ENCODE results near the gene CPZ.
"Not testable (repeated sequence)": the region's sequence is repeated elsewhere in the genome, so short reads cannot be mapped to it uniquely, and the experiment has no call there.

Gene CPZ

DNA sequence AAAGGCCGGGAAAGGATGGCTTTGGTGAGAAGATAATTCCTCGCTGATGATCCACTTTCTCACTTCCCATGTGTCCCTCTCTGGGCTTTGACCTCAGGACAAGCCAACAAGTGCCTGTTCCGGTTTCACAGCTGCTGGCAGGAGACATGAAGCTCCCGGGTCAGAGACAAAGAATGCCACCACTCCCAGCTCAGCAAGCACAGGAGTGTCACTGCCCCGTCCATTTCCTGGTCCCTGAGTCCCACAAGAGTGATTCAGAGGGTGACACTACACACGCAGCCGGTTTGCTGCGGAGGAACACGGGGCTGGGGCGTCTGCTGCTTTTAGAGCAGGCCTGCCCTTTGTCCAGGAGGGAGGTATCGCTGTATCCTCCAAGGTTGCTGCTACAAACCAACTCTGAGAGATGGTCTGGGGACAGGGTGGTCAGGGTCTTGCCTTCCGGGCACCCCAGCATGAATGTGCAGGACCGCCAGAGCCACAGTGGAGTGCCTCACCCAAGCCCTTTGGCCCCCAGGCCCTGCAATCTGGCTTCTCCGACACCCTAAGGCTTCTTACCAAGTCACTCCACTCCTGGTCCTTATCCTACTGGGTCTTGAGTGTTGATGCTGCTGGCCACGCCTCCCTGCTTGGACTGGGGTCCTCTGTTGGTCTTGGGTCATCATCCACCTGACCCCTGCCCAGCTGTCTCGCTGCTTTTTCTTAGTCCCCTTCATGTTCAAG is 49.5 kb downstream of the CPZ start:
- DNase-seq = no peak

DNA sequence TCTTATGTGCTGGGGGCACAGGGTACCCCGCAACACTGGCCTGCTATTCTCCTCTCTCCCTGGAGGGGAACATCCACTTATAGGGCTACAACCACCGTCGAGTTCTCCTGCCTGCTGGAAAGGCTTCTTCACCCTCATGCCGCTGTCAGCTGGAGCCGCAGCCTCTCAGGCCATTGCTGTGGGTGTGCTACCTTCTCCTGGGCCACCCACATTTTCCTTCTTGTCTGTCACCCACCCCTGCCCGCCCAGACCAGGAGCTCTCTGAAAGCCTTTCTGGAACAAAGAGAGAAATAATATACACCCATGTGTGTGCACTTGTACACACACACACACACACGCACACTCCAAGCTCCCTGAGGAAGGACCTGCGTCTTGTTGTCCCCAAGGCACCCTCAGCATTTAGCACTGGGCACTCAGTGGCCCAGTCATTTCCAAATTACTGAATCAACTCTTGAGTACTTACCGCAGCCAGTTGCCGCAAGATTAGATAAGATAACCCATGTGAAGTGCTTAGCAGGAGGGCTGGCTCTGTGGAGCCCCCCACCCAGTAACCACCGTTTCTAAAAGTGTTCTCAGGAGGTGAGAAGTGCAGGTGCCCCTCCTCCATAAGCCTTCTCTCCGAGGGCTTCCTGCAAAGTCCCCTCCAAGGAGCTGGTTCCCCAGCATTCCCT is 50.2 kb downstream of the CPZ start:
- DNase-seq = no peak

DNA sequence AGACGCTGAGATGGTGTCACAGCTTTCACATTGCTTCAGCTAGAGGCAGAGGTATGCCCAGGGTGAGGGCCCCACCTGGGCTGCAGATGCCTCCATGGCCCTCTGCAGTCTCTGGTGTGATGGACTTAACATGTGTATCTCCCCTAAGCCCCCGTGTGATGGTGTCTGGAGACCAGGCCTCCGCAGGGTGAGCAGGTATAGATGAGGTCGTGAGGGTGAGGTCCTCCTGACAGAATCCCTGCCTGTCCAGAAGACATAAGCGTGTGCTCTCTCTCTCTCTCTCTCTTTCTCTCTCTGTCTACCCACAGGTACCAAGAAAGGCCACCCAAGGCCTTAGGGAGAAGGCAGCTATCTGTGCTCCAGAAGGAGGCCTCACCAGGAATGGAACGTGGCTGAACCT is 50.9 kb downstream of the CPZ start:
- DNase-seq = no peak

DNA sequence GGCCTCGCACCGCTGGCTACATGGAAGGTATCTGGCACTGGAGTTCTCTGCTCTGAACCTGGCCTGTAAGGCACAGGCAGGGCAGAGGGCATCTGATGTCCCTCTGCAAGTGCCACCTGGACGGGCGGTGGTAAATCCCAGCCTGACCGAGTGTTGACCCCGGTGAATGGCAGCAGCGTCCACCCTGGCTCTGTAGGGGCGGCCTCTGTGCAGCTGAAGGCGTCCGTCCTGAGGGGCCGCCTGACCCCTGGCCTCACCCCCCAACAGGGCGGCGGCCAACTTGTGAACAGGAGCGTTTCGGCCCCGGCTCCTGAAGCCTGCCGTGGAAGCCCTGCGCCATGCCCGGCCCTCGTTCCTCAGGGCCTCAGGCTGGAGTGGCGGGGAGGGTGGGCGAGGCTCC is 51.4 kb downstream of the CPZ start:
- no peak for DNase-seq

DNA sequence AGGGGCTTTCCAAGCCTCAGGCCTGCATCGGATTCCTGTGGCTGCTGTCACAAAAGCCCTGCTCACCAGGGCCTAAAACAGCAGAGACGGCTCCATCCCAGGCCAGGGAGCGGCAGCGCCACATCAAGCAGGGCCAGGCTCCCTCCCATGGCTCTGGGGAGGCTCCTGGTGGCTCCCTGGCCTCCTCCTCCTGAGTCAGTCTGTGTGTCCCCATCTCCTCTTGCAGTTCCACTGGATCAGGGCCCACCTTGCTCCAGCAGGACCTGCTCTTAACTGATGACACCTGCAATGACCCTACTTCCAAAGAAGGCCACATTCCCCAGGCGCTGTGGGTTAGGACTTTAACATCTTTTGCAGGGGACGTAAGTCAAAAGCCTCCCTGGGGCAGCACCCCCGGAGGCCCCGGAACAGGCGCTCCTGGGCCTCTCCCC is 51.9 kb downstream of the CPZ start:
- DNase-seq = no peak

DNA sequence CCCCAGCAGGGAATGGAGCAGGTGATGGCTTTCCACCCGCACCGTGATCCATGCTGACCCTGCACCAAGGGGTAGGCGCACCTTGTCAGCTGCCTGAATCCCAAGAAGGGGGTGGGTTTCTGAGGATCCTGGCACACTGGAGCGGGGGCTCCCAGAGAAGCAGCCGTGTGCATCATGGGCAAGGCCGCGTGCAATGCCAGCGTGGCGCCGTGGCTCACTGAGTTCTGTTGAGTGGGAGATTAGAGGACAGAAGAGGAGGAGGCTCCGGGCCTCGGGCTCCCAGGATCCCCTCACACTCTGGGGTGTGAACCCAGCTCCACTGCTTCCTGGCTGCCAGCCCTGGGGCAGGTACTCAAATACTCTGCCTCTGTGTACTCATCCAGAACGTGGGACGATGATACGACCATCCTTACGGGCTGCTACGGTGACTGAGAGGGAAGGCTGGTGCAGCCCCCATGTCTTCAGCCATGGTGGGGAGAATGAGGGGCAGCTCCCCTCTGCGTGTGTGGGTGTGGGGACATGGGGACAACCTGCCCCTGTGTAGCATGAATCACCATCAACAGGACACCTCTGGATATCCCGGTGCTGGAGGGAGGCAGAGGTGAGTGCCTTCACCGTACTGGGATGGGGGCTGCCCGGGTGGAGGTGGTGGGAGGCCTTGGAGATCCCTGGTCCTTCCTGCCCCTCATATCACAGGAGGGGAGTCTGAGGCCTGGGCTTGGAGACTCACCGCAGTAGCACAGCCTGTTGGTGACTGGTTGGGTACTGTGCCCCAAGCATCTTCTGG is 52.6 kb downstream of the CPZ start:
- no peak for DNase-seq

DNA sequence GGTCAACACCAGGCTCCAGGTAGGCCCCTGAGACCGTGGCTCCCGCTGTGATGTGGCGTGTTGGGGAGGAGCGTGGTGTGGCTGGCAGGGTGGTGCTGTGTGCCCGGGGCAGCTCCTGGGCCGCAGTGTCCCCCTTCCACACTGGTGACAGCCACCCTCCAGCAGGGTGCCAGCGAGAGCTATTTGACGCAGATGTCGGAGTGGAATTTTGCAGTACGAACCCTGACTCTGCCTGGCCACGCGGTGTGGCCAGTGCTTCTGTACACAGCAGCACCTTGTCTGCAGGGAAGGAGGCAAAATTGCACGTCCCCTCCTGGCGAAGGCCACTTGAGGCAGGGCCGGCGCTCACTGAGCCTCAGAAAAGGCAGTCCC is 53.2 kb downstream of the CPZ start:
- DNase-seq = no peak

DNA sequence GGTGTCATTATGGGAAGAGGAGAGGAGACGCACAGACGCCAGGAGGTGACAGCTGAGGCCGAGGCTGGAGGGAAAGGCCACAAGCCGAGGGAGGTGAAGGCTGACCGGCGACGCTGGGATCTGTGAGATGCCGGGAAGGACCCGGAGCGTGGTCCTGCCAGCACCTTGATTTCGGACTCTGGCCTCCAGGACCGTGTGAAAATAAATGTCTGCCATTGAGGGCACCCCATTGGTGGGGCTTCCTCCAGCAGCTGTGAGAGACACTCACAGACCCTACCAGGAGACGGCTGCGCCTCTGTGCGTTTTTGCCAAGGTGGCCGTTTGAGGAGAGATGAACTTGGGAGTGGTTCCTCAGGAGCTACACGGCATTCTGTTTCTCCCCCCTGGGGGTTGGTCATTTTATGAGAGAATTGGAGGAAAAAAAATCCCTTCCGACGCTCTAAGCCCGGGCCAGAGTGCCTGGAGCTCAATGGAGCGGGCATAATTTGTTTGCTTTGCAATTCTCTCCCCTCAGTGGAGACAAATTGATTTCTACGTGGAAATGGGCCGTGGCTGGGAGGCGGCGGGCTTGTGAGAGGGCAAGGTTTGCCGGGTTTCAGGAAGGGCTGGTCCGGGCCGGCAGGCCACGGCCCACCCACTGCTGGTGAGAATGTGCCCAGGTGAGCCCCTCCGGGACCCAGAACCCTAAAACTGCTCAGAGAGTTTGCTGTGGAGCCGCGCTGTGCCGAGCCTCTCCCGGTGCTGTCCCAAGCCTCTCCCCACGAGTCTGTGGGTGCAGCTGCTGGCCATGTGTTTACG is 53.9 kb downstream of the CPZ start:
- DNase-seq = no peak

DNA sequence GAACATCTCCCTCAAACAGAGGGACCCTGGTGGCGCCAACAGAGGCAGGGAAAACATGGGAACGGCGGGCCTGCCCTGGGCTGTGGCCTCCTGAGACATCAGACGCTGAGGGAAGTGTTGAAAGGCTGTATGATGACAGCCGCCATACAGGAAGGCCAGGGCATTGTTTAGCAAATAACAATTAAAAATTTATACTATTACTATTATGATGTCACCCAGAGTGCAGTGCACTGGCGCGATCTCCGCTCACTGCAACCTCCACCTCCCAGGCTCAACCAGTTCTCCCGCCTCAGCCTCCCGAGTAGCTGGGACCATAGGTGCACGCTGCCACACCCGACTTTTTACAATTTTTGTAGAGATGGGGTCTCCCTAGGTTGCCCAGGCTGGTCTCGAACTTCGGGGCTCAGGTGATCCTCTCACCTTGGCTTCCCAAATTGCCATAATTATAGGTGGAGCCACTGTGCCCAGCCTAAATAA is 54.6 kb downstream of the CPZ start:
- no peak for DNase-seq

DNA sequence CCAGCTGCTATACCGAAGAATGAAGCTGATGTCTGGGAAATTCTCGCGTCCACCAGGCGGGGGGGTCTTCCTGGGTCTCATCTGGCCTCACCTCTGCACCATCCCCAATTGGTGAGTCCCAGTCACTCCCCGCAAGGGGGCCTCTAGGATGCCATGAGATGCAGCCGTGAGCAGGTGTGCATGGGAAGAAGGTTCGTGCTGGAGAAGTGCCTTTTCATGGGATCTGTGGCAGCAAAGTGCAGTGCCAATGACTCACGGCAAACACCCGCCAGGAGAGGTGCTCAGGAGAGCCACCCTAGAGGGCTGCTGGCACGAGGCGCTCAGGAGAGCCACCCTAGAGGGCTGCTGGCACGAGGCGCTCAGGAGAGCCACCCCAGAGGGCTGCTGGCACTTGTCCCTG is 55.1 kb downstream of the CPZ start:
- DNase-seq = no peak

DNA sequence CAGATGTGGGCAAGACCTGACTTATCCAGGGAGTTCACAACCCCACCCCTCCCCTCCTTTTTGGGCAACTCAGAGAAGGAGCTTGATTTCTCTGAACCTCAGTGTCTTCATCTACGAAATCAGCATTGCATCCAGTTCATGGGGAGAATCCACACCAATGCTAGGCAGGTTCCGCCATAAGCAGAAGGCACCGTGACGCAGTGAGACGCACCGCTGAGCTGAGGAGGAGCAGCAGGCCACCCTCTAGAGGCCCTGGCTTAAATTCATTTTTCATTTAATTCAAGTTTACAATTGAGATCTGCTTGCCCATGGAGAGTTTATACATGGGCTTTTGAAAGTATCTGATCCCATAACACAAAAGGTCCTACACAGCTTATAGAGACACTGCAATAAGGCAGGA is 55.7 kb downstream of the CPZ start:
- DNase-seq = no peak

DNA sequence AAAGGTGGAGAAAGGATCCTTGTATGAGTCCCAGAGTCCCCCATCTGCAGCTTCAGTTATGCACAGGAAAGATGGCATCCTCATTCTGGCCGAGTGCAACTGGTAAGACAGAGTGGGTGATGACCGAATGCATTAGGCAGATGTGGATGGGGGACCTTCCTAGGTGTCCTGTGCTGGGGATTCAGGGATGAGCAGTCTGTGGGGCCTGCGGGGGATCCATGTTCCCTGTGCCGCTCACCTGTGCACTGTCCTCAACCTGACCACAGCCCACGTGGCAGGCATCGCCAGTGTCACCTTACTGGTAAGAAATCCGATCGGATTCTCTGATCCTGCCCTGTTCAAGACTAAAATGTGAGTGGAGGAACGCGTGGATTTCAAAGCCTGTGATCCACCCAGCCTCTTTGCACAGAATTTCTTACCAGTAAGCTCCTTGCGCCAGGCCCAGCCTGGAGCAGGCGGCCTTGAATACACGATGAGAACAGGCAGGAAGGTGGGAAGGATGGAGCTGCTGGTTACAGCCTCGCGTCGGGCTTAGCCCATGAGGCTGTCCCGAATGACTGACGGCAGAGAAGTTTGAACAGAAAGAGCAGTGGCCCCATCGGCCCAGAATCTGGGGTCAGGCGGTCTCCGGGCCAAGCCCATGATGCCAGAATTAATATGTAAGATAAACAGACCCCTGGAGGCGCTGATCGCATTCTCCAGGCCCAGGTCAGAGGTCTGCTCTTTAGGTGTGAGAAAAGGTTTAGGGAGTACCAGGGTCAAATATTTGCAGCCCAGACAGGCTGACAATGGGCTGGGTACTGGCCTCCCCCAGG is 56.5 kb downstream of the CPZ start:
- no peak for DNase-seq

DNA sequence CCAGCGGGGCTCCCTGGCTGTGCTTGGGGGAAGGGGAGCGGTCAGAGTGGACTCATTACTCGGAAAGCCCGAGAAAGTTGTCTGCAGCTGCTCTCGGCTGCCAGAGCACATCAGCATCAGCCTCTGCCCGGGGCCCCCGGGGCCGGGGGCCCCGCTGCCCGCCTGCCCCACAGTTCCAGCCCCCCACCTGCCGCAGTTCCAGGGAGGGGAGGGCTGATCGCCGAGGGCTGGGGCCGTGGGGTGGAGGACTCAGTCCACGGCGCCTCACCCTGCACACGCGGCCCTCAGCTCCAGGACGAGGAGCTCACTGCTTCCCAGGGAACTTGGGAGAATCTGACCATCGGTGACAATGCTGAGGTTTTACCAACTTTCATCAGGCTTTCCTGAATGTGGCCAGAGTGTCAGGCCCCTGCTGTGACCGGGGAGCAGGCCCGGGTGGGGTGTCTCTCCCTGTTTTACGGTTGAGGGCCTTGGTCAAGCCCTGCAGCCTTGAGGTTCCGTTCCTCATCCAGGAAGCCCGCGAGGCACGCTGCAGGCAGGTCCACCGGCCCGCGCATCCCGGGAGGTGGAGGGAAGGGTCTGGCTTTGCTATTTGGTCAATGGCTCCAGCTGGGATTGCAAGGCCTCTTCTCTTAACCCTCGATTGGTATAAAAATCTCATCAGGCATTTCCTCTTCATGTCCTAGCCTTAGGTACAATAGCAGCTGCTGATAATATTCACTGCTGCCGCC is 57.2 kb downstream of the CPZ start:
- no peak for DNase-seq

DNA sequence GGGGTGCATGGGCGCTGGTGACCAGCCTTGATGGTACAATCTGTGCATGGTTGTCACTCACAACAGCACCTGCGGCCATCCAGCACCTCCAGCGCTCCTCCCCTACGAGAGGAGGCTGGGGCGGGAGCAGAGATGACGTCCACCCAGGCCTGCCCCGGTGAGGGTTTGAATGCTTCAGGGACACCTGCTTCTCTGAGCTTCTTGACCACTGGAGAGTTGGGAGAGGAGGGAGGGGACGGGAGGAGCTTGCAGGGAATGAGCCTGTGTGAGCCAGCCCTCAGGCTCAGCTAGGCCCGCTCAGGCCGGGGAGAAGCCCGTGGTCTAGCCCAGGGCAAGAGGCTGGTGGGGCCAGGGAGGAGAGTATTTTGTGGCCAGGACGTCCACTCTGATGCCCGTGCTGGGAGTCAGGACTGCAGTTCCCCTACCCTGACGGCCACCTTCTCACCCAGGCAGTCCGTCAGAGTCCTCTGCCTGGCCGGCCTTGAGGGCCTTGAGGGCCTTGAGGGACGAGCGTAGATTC is 59.2 kb downstream of the CPZ start:
- DNase-seq = no peak

DNA sequence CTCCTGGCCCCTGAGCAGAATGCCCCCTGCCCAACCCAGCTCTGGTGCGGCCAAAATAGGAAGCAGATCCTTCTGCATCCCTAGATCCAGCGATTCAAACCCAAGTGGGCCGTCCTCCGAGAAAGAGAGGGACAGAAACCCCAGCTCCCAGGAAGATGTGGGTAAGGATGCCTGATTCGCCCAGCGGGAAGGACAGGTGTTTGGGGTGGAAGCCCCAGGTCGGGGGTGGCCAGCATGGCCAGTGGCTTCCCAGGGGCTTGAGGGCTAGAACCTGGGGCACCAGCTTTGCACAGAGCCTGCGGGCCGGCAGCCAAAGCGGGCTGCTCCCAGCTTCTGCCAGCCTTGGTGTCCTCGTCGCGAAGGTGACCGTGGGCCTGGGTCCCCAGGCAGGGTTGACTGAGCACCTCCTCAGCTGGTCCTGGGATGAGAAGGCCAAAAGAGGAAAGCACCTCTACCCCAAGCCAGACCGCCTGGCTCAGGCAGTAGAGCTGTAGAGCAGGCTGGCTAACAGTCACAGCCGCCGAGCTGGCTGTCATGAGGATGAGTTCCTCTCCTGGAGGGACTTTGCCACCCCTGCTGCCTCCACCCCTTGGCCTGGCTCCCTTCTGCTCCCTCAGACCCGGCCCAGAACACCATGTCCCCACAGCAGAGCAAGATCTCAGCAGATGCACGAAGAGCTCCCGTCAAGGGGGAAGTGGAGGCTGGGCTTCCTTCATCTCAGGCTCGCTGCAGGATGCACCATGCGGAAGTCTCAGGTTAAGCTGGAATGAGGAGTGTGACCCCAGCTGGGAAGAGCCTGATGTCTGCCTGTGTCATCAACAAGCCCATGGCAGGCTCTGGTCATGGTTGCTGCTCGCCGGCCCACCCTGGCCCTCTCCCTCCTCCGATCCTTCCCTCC is 59.9 kb downstream of the CPZ start:
- no peak for DNase-seq

DNA sequence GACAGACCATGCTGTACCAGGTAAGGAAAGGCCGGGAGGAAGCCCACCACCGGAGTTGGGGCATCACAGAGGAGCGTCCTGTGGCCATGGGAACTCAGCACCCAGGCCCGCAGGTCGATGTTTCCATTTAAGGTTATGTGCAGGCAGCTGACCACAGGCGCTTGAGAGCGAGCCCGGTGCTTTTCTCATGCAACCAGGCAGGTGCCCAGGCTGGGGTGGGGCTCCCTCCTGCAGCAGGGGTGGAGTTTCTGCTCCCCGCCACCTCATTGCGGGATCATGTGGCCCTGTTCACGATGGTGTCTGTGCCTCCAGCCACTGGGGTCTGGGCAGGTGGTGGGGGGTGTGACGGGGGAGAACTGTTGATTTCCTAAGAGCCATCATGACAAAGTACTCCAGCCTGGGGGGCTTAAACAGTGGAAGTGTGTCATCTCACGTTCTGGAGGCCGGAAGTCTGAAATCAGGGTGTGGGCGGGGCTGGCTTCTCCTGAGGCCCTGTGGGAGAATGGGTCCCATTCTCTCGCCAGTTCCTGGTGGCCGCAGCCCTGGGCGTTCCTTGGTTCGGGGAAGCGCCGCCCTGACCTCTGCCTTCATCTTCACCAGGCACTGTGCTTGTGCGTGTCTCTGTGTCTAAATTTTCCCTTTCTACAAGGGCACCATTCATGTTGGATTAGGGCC is 60.9 kb downstream of the CPZ start:
- no peak for DNase-seq

DNA sequence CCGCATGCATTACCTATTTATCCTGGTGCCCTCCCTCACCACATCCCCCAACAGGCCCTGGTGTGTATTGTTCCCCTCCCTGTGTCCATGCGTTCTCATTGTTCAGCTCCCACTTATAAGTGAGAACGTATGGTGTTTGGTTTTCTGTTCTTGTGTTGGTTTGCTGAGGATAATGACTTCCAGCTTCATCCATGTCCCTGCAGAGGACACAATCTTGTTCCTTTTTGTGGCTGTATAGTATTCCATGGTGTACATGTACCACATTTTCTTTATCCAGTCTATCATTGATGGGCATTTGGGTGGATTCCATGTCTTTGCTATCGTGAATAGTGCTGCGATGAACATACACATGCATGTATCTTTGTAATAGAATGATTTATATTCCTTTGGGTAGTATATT is 61.6 kb downstream of the CPZ start:
- DNase-seq = not testable (repeated sequence)

DNA sequence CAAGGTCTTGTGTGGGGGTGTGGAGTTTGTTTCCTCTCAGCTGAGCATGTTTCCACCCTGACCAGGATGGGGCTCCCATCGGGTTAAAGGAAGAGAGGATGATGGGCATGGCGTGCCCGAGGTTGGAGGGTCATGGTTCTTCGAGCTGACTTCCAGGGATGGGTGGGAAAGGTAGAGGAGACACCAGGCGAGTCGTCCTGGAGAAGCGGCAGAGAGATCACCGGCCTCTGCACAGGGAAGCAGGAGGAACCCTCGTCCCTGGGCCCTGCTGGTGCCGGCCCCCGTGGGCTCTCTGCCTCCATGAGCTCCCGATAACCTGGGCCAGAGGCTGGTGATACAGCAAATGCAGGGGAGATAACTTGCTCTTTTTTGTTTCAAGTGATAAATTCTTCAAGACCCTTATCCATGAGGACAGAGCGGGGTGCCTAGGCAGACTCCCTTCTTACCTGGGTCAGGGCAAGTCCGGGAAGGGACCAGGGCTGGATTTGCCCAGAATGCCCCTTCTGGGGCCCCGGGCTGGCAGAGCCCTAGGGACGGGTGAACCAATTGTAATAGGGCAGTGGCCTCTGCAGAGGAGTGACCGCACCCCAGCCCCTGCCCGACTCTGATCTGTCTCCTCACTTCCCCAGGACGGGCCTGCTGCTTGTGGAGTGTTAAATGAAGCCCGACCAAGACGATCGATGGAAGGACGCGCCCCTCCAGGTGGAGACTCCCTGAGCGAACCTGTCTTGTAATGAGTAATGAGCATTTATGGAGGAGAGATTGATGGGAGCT is 63.0 kb downstream of the CPZ start:
- DNase-seq = no peak

DNA sequence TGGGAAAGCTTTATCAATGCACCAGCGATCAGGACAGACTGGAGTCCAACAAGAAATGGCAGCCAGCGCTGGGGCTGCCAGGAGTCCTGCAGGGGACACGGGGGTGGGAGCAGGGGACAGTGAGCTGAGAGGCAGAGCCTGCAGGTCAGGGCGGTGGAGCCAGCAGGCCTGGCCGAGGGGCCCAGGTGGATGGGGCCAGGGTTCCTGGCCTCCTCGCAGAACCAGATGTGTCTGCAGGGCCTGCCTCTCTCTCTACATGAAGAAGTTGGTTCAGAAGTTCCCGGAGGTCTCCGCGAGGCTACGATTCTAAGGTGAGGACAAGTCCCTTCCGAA is 63.6 kb downstream of the CPZ start:
- no peak for DNase-seq
